Thyroid gland (tissue), 4 donors: Measurements from ENCODE around the gene CAMKK1.

Source experiments
- POLR2A ChIP-seq, 2 donors: fragments of 450-650 bp; IDR thresholded peaks; one replicate each; pipeline ENCODE4 v1.6.1; 2017; ENCODE audit warnings: antibody characterized with exemption in 2 of 2, mild to moderate bottlenecking in 2 of 2, moderate library complexity in 1 of 2
- TF ChIP-seq, protein P1 (sequence below), 6 experiments: fragments of 200-600 bp in 3 of 6; fragments of 450-650 bp in 3 of 6; sonication (generic) in 3 of 6; IDR thresholded peaks; one replicate each; pipeline ENCODE4 v1.5.1; 2016 to 2019; ENCODE audit warnings: antibody characterized with exemption in 6 of 6, mild to moderate bottlenecking in 2 of 6, inconsistent platforms in 1 of 6, moderate library complexity in 1 of 6

DNA sequence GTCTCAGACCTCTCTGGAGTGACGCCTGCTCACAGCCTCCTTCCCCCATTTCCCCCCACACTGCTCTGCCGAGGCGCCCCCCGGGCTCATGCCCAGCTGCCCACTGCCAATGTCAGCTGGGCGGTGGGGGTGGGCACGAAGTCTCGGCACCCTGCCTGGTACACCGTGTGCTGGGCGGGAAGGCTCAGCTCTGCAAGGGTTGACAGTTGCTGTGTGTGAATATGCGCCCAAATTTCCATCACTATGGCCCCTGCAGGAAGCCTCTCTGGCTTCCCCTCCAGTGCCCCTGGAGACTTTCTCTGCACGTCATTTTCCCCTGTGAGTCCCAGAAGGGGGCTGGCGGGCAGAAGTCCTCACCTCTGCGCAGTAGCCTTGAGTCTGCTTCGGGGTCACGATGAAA is 11.6 kb upstream of the CAMKK1 start:
- TF ChIP-seq, protein P1, sequence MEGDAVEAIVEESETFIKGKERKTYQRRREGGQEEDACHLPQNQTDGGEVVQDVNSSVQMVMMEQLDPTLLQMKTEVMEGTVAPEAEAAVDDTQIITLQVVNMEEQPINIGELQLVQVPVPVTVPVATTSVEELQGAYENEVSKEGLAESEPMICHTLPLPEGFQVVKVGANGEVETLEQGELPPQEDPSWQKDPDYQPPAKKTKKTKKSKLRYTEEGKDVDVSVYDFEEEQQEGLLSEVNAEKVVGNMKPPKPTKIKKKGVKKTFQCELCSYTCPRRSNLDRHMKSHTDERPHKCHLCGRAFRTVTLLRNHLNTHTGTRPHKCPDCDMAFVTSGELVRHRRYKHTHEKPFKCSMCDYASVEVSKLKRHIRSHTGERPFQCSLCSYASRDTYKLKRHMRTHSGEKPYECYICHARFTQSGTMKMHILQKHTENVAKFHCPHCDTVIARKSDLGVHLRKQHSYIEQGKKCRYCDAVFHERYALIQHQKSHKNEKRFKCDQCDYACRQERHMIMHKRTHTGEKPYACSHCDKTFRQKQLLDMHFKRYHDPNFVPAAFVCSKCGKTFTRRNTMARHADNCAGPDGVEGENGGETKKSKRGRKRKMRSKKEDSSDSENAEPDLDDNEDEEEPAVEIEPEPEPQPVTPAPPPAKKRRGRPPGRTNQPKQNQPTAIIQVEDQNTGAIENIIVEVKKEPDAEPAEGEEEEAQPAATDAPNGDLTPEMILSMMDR (IDR thresholded peaks at IDR 0.05): no peak
- no peak for TF ChIP-seq POLR2A (IDR thresholded peaks at IDR 0.05)
